Embryonic facial prominence (tissue), 1 donor: ENCODE results near the gene IGFL4.

Experiments
- DNase-seq: peaks from one replicate; pipeline ENCODE4 v3.0.0-alpha.2; 2016; ENCODE audit errors: extremely low spot score

The IGFL4 gene

GRCh38 chr19:45994456-45994997 is 46.3 kb downstream of the IGFL4 start:
- no peak for DNase-seq

GRCh38 chr19:45990113-45990728 is 50.6 kb downstream of the IGFL4 start:
- no peak for DNase-seq
